ENCODE data around the gene RAD51. TPM values are rescaled to one million over a fixed set of nuclear protein-coding genes. Genes with fewer than 3 reads are reported as not detected.
A peak's percentile ranks its signal among the peaks of the same experiment; 100 is the strongest.

Gene RAD51
- total and polyA plus RNA-seq, 9 of the 15 experiments (the other 6 are each of a cell fraction or from before 2014, with no cell fraction given): 16.0 to 63.8 (median 34.6) TPM

- TF ChIP-seq, protein P1, sequence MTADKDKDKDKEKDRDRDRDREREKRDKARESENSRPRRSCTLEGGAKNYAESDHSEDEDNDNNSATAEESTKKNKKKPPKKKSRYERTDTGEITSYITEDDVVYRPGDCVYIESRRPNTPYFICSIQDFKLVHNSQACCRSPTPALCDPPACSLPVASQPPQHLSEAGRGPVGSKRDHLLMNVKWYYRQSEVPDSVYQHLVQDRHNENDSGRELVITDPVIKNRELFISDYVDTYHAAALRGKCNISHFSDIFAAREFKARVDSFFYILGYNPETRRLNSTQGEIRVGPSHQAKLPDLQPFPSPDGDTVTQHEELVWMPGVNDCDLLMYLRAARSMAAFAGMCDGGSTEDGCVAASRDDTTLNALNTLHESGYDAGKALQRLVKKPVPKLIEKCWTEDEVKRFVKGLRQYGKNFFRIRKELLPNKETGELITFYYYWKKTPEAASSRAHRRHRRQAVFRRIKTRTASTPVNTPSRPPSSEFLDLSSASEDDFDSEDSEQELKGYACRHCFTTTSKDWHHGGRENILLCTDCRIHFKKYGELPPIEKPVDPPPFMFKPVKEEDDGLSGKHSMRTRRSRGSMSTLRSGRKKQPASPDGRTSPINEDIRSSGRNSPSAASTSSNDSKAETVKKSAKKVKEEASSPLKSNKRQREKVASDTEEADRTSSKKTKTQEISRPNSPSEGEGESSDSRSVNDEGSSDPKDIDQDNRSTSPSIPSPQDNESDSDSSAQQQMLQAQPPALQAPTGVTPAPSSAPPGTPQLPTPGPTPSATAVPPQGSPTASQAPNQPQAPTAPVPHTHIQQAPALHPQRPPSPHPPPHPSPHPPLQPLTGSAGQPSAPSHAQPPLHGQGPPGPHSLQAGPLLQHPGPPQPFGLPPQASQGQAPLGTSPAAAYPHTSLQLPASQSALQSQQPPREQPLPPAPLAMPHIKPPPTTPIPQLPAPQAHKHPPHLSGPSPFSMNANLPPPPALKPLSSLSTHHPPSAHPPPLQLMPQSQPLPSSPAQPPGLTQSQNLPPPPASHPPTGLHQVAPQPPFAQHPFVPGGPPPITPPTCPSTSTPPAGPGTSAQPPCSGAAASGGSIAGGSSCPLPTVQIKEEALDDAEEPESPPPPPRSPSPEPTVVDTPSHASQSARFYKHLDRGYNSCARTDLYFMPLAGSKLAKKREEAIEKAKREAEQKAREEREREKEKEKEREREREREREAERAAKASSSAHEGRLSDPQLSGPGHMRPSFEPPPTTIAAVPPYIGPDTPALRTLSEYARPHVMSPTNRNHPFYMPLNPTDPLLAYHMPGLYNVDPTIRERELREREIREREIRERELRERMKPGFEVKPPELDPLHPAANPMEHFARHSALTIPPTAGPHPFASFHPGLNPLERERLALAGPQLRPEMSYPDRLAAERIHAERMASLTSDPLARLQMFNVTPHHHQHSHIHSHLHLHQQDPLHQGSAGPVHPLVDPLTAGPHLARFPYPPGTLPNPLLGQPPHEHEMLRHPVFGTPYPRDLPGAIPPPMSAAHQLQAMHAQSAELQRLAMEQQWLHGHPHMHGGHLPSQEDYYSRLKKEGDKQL (CRISPR knock-in tag; IDR thresholded peaks at IDR 0.05; ENCODE audit: borderline replicate concordance): no peak
- TF ChIP-seq STAT5A (IDR thresholded peaks at IDR 0.05; ENCODE audit: borderline replicate concordance, low read length) (no peak), ZFPM2 (CRISPR knock-in tag; IDR thresholded peaks at IDR 0.05) (no peak), FOSL1 (tag; conservative IDR thresholded peaks at IDR 0.05) (no peak), MAFK (IDR thresholded peaks at IDR 0.05; ENCODE audit: low read length) (peak; percentile 99), NR2F6 (CRISPR knock-in tag; IDR thresholded peaks at IDR 0.05) (no peak), TARDBP (IDR thresholded peaks at IDR 0.05) (no peak), ZNF316 (IDR thresholded peaks at IDR 0.05) (peak; percentile 99), ZFP91 (CRISPR knock-in tag; IDR thresholded peaks at IDR 0.05) (no peak)
Observed at GRCh38 chr15:40647523-40647922, 47.5 kb upstream of the RAD51 start (continued).
